ENCODE results near the gene SCIMP.
A peak's percentile ranks its signal among the peaks of the same experiment; 100 is the strongest.
"Not testable (repeated sequence)": the region's sequence is repeated elsewhere in the genome, so short reads cannot be mapped to it uniquely, and the experiment has no call there.

Gene SCIMP

GRCh38 chr17:5191541-5192417, 42.9 kb downstream of the SCIMP start, which contains the start of gene ZNF594:
Gene ZNF594 (minus strand): TSS chr17:5191868. CDS start chr17:5184256, 7,612 bp downstream.
- peak; percentile 97 for DNase-seq (ENCODE audit: low spot score)

- DNase-seq (ENCODE audit: low spot score): no peak
Observed at GRCh38 chr17:5184288-5184687, 50.4 kb downstream of the SCIMP start.

DNA sequence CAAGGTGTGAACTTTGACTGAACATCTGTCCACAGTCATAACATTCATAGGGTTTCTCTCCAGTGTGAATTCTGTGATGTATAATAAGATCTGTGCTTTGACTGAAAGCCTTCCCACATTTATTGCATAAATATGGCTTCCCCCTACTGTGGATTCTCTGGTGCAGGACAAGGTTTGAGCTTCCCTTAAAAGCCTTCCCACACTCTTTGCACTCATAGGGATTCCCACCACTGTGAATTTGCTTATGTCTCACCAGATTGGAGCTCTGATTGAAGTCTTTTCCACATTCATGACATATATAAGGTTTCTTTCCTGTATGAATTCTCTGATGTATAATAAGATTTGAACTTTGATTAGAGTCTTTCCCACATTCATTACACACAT, 51.3 kb downstream of the SCIMP start:
- DNase-seq (ENCODE audit: low spot score): no peak

DNA sequence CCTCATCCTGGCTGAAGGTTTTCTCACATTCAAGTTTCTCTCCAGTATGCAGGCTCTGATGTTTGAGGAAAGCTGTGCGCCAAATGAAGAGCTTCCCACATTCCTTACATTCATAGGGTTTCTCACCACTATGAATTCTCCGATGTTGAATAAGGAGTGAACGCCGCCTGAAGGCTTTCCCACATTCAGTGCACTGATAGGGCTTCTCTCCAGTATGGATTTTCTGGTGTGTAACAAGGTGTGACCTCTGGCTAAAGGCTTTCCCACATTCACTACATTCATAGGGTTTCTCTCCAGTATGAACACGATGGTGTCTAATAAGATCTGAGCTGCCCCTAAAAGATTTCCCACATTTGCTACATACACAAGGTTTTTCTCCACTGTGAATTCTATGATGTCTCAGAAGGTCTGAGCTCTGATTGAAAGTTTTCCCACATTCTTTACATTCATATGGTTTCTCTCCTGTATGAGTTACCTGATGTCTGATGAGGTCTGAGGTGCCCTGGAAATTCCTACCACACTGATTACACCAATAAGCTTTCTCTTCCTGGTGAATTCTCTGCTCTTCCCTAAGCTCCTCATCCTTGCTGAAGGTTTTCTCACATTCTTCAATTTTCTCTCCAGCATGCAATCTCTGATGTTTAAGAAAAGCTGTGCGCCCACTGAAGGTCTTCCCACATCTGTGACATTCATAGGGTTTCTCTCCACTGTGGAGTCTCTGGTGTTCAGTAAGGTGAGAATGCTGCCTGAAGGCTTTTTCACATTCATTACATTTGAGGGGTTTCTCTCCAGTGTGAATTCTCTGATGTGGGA, 51.9 kb downstream of the SCIMP start:
- no peak for DNase-seq (ENCODE audit: low spot score)

- DNase-seq (ENCODE audit: low spot score): no peak
Observed at GRCh38 chr17:5181509-5182305, 53.0 kb downstream of the SCIMP start.

GRCh38 chr17:5179003-5179402, 55.7 kb downstream of the SCIMP start:
- no peak for DNase-seq (ENCODE audit: low spot score)

- not testable (repeated sequence) for DNase-seq (ENCODE audit: low spot score)
Observed at GRCh38 chr17:5175027-5175426, 59.6 kb downstream of the SCIMP start.

DNA sequence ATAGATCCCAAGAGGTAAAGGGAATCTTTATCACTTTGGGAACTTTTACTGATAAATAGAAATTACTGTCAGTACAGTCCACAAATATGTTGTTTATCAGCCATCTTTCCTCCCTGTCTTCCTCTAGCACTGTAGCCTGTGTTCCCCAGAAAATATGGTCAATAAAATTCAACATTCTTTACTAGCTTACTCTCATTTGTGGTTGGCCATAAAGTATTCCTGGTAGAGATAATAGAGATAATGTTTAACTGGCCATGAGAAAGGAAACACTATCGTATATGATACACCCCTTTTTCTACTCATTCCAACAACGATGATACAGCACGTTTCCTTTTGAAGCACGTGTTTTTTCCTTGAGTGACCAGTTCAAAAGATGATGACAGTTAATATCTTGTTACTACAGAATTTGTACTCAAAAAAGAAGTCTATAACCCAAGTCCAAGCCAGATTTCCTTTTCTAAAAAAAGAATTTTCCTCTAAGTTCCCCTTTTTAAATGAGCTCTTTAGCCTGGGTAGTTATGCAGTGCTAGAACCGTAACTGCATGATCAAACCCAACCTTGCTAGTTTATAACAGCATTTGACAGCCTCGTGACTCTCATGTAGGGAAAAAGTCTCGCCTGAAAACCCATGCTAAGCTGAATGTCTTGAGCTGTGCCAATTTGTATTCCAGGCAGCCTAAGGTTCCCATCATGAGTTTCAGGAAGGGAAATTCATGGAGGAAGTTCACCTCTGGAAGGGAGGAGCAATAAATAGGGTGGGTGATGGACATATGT, 68.7 kb downstream of the SCIMP start:
- DNase-seq (ENCODE audit: low spot score): not testable (repeated sequence)

DNA sequence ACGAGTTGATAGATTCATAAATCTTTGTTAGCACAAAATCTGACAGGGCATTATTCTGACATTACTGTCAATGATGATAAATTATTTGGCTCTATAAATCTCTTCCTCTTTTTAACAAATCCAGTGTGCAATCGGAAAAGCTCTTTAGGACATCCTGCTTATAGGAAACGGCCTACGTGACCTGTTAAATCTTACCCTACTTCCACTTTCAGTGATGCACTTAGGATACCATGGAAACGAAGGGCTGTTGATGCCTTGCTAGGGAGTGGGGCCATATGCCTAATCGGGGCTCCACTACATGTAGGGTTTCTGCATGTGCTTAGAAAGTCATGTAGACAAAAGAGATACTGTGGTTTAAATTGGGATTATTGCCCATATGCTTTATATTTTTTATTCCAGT, 70.2 kb downstream of the SCIMP start:
- DNase-seq (ENCODE audit: low spot score): no peak

DNA sequence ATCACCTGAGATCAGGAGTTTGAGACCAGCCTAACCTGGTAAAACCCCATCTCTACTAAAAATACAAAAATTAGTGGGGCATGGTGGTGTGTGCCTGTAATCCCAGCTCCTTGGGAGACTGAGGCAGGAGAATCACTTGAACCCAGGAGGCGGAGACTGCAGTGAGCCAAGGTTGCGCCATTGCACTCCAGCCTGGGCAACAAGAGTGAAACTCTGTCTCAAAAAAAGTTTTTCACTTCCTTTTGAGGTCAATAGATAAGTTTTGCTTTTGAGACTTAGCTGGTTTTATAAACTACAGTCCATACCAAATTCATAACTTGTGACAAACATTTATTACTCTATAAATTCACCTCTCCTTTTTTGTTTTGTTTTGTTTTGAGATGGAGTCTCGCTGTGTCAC, 72.9 kb downstream of the SCIMP start:
- not testable (repeated sequence) for DNase-seq (ENCODE audit: low spot score)

DNA sequence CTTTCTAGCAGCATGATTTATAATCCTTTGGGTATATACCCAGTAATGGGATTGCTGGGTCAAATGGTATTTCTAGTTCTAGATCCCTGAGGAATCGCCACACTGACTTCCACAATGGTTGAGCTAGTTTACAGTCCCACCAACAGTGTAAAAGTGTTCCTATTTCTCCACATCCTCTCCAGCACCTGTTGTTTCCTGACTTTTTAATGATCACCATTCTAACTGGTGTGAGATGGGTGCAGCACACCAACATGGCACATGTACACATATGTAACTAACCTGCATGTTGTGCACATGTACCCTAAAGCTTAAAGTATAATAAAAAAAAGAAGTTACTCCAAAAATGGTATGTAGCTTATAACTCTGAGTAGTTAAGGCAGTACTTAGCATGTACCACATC, 74.0 kb downstream of the SCIMP start:
- DNase-seq (ENCODE audit: low spot score): not testable (repeated sequence)
